Cardiac muscle cell (in vitro differentiated cells and primary cell): ENCODE results near the gene ADGRL4. TPM values are rescaled to one million over a fixed set of nuclear protein-coding genes. Genes with fewer than 3 reads are reported as not detected.
A peak's percentile ranks its signal among the peaks of the same experiment; 100 is the strongest.
"Not testable (repeated sequence)": the region's sequence is repeated elsewhere in the genome, so short reads cannot be mapped to it uniquely, and the experiment has no call there.

Experiments
- DNase-seq, 2 donors: peaks; one replicate each; pipeline versions ENCODE4 v3.0.0 to v3.0.0-alpha.2; 2010 to 2017; ENCODE audit warnings: low read depth in 1 of 2, low spot score in 1 of 2
- H3K27ac ChIP-seq: fragments of 200-600 bp; sonication (generic); 2 replicates; pipeline ENCODE4 v1.5.1; 2016
- H3K27me3 ChIP-seq: fragments of 200-600 bp; sonication (generic); 2 replicates; pipeline ENCODE4 v1.6.0; 2016; ENCODE audit warnings: control low read depth
- H3K36me3 ChIP-seq: fragments of 200-600 bp; sonication (generic); 2 replicates; pipeline ENCODE4 v1.5.1; 2016; ENCODE audit warnings: control low read depth
- H3K4me1 ChIP-seq: fragments of 200-600 bp; sonication (generic); 2 replicates; pipeline ENCODE4 v1.8.1; 2017; ENCODE audit warnings: low read depth, mild to moderate bottlenecking, mixed run types
- H3K4me3 ChIP-seq: fragments of 200-600 bp; sonication (generic); 2 replicates; pipeline ENCODE4 v1.5.1; 2016; ENCODE audit warnings: mild to moderate bottlenecking
- H3K9me3 ChIP-seq: fragments of 200-600 bp; sonication (generic); 2 replicates; pipeline ENCODE4 v1.5.1; 2017; ENCODE audit warnings: low read depth, mild to moderate bottlenecking, control low read depth
- CTCF ChIP-seq: IDR thresholded peaks from 2 replicates; pipeline ENCODE4 v1.5.1; 2012; ENCODE audit warnings: low read depth, mild to moderate bottlenecking, low read length
- polyA plus RNA-seq: library from polyadenylated mRNA; unstranded; fragments of >200 nt; fragmentation: Nextera tagmentation; extraction: Ambion mirVana; gene quantifications from 2 replicates; pipeline ENCODE4 v1.2.1, GENCODE V29; 2016
- total RNA-seq: library from RNA; depleted of rRNA; stranded (reverse); fragments of >200 nt; gene quantifications from 2 replicates; pipeline ENCODE4 v1.2.3, GENCODE V29; 2016

Gene ADGRL4
- total and polyA plus RNA-seq, 2 experiments from 2014 or later = 0.12 to 0.78 TPM

DNA sequence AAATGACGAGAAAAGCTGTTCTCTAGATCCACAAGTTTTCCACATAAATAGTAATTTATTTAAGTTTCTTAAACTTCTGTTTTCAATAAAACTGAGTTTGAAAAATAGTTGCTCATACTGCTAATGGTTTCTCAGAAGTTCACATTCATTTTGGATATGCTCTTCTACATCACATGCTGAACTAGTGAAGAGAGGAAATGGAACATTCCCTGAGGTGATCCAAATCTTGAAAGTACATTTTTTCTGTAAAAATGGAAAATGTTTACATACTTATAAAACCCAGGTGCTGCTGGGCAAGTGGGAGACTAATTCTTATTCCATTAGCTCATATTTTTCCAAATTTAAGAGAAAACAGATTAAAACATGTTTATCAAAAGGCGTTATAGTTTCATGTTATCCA lies 111.7 kb downstream of the ADGRL4 start:
- Histone ChIP-seq H3K4me3 (no peak overlapping the region), H3K9me3 (no peaks in the 10 kb centered on the region), H3K27me3 (no peaks in the 10 kb centered on the region), H3K36me3 (no peaks in the 10 kb centered on the region), H3K27ac (no peak overlapping the region), H3K4me1 (no peaks in the 10 kb centered on the region)
- no peak for TF ChIP-seq CTCF
- DNase-seq = no peak

DNA sequence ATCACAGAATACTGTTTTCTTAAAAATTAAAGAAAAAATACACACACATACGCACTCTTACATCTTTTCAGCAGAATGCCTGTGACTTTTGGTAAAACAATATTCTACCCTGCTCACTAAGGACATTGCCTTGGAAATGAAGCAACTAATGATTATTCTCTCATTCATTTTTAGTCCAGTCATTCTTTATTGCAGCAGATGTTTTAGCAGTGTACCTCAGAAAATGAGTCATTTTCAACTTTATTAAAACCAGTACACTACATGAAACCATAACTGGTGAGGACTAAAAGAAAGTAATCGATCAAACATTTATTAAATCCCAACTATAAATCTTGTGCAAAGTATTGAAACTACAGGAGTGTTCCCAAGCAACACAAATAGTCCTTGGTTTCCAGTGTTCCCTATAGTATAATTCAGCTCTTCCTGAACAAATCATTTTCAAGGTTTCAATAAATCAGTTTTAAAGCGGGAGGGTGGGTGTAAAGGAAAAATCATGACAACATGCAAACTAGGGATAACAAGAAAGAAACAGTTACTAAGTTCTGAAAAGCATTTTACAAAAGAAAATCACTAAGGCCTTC lies 114.2 kb downstream of the ADGRL4 start:
- Histone ChIP-seq H3K9me3 (no peaks in the 10 kb centered on the region), H3K36me3 (no peaks in the 10 kb centered on the region), H3K4me3 (no peak overlapping the region), H3K27ac (no peak overlapping the region), H3K27me3 (no peaks in the 10 kb centered on the region), H3K4me1 (no peaks in the 10 kb centered on the region)
- TF ChIP-seq CTCF = no peak
- no peak for DNase-seq

DNA sequence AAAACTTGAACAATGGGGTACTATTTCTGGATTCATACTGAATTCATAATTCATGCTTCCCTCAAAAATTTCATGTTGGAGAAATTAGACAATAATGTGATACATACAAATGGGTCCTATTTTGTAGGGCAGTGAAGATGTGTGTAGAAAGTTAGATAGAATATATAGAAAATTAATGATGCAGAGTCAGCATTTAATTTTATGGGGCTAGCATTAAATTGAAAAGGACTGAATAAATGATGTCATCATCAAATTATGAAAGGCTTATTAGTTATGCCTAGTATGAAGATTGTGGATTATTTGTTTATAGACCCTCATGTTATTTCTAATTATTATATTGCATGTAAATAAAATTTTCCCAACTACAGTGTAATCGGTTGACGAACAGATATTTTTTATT lies 119.1 kb downstream of the ADGRL4 start:
- H3K9me3 ChIP-seq = no peaks in the 10 kb centered on the region
- no peaks in the 10 kb centered on the region for H3K36me3 ChIP-seq
- no peak overlapping the region for H3K4me3 ChIP-seq
- DNase-seq = no peak
- no peak for TF ChIP-seq CTCF
- peaks cover 16% of the 10 kb centered on the region for H3K4me1 ChIP-seq
- no peaks in the 10 kb centered on the region for H3K27me3 ChIP-seq
- H3K27ac ChIP-seq = no peak overlapping the region

DNA sequence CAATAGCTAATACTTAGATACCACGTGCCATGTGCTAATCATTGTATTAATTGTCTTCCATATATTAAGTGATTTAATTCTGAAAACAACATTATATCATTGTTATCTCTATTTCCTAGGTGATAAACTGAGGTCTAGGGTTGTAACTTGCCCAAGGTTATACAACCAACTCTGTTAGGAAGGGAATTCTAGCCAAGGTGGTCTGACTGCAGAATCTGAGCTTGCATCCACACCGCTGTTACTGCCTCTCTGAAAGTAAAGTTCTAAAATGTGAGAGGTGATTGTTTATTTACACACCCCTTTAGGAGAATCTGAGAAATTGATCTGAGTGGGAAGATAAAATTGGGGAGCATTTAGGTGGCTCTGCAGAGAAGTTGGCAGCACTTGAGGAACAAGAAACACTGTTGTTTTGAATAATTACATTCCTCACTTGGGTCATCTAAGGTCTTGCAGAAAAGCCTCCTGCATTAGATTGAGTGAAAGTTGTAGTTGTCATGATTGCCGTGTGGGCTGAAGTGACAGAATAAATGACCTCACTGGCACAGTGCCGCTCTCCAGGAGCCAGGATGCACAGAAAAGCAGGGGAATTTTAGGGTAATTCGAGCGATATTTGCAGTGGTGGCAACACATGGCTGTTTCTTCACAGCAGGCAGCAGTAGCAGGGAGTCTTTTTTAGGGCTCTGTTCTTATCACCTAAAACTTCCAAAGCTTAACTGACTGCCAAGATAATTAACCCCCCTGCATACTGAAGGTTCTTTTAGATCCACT lies 121.7 kb downstream of the ADGRL4 start:
- peaks cover 16% of the 10 kb centered on the region for H3K4me1 ChIP-seq
- DNase-seq = peak; percentile 15 to 38
- TF ChIP-seq CTCF = no peak
- H3K27ac ChIP-seq = no peak overlapping the region
- no peaks in the 10 kb centered on the region for H3K36me3 ChIP-seq
- no peaks in the 10 kb centered on the region for H3K27me3 ChIP-seq
- no peaks in the 10 kb centered on the region for H3K9me3 ChIP-seq
- H3K4me3 ChIP-seq = no peak overlapping the region

- TF ChIP-seq CTCF = no peak
Observed at GRCh38 chr1:78880223-78880622, 126.3 kb downstream of the ADGRL4 start.

GRCh38 chr1:78875986-78876385 lies 130.5 kb downstream of the ADGRL4 start:
- not testable (repeated sequence) for H3K27me3 ChIP-seq, H3K4me3 ChIP-seq, H3K9me3 ChIP-seq, H3K27ac ChIP-seq, H3K36me3 ChIP-seq, H3K4me1 ChIP-seq
- peak in 1 of 2 donors; percentile 46 for DNase-seq

More at GRCh38 chr1:78880223-78880622, 126.3 kb downstream of the ADGRL4 start:
- Histone ChIP-seq H3K27me3 (no peaks in the 10 kb centered on the region), H3K36me3 (no peaks in the 10 kb centered on the region), H3K4me1 (peaks cover 13% of the 10 kb centered on the region), H3K4me3 (no peak overlapping the region), H3K9me3 (no peaks in the 10 kb centered on the region), H3K27ac (no peak overlapping the region)
- DNase-seq = no peak

DNA sequence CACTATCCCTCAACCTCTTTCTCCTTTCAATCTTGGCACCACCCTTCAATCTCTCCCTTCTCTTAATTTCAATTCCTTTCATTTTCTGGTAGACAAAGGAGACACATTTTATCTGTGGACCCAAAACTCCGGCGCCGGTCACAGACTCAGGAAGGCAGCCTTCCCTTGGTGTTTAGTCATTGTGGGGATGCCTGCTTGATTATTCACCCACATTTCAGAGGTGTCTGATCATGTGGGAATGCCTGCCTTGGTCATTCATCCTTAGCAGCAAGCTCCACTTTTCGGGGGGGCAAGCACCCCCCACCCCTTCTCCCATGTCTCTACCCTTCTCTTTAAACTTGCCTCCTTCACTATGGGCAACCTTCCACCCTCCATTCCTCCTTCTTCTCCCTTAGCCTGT lies 133.7 kb downstream of the ADGRL4 start:
- DNase-seq = peak in 1 of 2 donors; percentile 39
- not testable (repeated sequence) for H3K4me1 ChIP-seq, H3K27me3 ChIP-seq, H3K4me3 ChIP-seq, H3K36me3 ChIP-seq, H3K9me3 ChIP-seq, H3K27ac ChIP-seq
